ENCODE results near the gene DLX3.

DLX3 gene

GRCh38 chr17:49992933-49993422 is 2.0 kb downstream of the DLX3 start:
- DNase-seq = no peak

DNA sequence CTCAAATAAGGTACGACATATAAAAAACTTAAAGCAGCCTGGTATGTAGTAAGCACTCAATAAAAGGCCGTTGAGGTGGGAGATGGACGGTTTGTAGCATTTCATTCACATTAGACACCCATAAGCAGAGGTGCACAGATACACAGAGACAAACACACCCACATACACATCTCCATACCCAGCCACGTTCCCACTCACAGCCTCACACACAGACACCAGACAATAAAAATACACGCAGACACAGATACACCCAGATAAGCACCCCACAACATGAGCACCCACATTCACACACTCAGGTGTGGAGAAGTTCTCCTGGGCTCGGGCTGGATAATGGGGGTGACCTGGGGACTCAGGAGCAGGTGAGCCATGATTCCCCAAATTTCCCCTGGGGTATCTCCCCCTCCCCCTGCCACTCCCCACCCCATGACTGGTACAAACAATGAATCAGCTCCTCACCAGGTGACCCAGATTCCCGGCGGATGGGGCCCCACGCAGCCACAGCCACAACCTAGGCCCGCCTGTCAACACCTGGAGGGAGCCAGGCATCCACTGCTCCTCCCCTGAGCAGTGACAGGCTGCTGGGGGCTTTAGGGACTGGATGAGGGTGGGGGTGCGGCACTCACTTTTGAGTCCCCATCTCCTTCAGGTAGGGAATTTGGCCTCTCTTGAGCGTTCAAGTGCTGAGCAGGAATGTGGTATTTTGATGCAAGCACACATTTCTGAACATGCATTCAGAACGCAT is 2.7 kb downstream of the DLX3 start:
- no peak for DNase-seq

GRCh38 chr17:49991409-49991808 is 3.6 kb downstream of the DLX3 start:
- DNase-seq = no peak

- DNase-seq = no peak
Observed at GRCh38 chr17:49990921-49991320, 4.1 kb downstream of the DLX3 start.

GRCh38 chr17:49990331-49990730 is 4.7 kb downstream of the DLX3 start:
- DNase-seq = no peak

- DNase-seq = no peak
Observed at GRCh38 chr17:49989518-49989880, 5.5 kb downstream of the DLX3 start.

DNA sequence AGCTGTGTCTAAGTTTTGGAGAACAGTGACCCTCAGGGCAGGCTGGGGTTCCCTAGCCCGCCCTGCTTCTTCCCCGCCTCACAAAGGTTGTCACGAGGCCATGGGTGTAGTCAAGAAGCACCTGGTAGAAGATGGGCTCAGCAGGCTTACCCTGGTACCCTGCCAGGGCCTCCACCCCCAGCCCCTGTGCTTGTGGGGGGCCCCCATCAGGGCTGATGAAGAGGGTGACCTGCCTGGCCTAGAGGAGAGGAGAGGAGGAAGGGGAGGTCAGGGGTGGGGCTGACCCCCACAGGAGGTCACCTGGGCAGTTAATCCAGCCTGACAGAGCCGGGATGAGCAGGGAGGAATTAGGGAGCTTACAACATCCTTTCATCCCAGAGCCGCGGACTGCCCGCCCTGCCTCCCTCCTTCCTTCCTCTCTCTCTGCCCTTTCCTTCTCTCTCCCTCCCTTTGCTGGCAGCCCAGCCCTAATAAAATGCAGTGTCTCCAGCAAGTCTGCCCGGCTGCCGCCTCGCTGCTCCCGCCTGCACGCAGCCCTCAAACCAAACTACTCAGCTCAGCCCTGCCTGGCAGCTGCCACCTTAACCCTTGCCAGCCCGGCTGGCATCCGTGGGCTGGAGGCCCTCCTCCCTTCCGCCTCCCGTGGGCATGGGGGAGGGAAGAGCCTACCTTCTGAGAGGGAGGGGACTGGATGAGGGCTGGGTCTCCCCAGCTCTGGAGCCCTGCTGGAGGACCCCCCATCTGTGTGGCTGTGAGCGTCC is 7.2 kb downstream of the DLX3 start:
- DNase-seq = peak in 11 of 56 donors; percentile 9 to 44 (median 15)

DNA sequence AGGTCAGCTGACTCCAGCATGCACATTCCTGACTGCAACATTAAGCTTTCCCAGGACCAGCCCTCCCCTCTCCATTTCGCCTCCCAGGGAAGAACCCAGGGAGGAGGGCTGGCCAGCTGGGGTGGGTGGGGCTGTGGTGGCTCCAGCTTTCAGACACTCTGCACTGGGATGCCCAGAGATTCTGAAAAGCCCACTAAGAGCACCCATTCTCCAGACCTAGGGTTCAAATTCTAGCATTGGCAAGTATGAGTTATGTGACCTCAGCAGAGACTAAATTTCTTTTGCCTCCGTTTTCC is 7.8 kb downstream of the DLX3 start:
- no peak for DNase-seq

- no peak for DNase-seq
Observed at GRCh38 chr17:49986396-49987289, 8.4 kb downstream of the DLX3 start.

DNA sequence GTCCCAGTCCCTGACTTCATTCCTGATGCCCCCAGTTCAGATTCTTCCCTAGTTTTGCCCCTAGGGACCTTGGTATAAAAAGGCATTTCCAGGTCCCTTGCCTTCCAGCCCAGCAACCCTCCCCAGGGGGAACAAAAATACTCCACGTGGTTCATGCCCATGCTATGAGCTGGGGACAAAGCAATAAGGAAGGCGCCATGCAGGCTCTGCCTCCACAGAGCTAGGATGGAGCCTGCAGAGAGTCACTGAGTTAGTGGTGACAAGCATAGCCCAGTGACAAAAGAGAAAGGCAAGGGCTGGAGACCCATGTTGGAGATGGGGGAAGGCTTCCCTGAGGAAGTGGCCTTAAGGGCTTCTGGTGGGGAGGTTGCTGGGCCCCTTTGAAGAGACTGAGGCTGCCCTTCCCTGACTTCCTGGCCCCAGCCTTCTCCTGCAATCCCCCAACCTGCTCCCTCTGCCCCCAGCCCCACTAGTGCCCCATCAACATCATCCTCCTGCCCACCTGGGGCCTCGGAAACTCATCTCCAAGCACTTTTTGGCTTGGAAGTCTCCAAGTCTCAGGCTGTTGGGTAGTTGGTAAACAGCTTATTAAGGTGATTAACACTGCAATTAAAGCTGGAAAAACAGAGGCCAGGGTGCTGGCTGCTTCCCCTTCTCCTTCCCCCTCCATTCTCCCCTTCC is 9.6 kb downstream of the DLX3 start:
- no peak for DNase-seq

DNA sequence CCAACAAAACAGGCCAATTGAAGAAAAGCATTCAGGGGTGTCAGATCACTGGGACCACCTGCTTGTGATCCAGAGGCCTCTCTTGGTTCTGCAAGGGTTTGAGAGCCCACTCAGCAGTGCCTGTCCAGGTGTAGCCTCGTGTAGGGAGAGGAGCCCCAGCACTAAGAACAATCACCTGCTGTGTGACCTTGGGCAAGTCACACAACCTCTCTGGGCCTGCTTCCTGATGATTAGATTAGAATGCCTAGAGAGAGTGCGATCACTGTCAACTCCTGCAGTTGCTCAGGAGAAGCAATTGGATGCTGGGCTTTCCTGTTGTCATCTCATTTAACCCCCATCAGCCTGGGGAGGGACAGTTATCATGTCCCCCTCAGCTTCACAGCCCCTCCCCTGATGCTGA is 10.2 kb downstream of the DLX3 start:
- DNase-seq = no peak

DNA sequence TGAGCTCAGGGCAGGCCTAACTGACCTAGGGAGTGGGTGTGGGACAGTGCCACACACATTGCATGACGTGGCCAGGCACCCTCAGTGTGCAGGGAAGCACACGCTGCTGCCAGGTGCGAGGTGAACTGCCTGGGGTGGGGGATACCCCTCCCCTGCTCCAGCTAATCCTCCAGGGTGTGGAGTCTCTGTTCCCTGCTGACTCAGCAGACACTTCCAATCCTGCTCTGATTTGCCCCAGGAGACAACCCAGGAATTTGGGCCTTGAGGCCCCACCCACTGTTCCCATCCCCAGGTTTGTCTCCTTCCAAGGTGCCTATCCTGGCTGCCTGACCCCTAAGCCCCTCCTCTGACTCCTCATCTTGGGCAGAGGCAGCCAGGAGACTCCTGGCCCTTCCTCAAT is 10.7 kb downstream of the DLX3 start:
- DNase-seq = no peak

- no peak for DNase-seq
Observed at GRCh38 chr17:49980703-49981197, 14.3 kb downstream of the DLX3 start.

DNA sequence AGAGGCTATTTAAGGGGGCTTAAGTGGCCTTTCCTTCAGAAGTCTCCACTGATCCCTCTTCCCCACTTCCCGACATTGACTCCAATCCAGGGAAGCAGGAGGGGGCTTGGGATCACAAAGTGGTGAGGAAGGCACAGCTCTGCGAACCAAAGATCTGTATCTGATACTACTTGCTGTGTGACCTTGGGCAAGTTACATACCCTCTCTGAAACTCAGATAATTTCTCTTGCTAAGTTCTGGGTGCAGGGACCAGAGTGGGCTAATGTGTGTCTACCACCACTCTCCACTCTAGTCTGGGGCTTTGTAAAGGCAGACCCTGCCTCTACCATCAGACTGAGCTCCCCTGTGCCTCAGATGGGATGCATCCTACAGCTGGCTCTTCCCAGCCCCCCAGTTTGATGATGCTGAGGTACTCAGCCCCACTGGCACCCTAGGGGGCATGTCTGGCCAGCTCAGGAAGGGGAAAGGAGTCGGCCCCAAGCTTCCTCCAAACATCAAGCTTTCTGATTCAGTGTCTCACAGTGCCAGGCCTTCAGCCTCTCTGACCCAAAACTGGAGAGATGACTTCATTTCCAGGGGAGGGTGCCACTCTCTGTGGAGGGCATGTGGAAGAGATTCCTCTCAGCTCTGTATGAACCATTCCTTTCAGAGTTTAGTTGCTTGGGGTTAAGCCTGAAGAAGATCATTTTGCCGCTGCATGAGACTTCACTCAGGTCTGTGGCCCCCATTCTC is 15.1 kb downstream of the DLX3 start:
- DNase-seq = no peak

- no peak for DNase-seq
Observed at GRCh38 chr17:49978501-49978900, 16.5 kb downstream of the DLX3 start.

DNA sequence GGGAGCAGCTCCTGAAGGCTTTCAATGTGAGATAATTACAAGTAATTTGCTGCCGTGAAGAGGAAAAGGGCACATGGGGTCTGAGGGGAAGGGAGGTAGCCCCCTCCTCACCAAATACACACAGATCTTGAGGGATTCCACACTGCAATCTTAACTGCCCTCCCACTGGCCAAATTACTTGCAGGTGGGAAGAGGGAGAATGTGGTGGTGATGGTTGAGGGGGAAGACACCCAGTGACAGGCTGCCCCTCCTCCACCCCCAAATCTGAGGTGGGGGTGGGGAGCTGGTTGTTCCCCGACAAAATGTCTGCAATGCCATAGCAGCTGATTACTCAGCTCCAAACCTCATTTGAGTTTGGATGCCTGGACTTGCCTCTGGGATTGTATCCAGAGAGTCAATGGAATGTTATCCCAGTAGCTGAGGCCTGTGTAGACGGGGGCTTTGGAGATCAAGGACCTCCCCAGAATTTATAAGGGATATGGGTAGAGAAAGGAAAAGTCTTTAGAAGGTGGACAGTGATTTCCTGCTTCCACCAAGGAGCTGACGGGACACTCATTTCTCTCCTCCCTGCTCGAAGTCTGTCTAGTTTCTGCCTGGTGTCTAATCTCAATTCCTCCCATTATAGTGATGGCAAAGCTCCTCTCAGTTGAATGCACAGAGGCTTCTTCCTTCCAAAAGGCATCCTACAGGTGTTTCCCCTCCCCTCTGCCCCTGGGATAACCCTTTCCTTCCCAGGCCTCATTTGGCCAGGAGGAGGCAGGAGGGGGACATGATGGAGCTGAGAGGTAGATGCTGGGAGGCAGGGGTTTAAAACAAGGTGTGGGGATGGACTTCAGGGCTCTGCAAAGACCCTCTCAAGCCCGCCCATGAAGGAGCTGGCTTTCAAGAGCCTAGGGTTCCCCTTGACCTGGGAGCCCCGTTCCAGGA is 17.3 kb downstream of the DLX3 start:
- no peak for DNase-seq

GRCh38 chr17:49976828-49977202 is 18.2 kb downstream of the DLX3 start:
- DNase-seq = no peak

DNA sequence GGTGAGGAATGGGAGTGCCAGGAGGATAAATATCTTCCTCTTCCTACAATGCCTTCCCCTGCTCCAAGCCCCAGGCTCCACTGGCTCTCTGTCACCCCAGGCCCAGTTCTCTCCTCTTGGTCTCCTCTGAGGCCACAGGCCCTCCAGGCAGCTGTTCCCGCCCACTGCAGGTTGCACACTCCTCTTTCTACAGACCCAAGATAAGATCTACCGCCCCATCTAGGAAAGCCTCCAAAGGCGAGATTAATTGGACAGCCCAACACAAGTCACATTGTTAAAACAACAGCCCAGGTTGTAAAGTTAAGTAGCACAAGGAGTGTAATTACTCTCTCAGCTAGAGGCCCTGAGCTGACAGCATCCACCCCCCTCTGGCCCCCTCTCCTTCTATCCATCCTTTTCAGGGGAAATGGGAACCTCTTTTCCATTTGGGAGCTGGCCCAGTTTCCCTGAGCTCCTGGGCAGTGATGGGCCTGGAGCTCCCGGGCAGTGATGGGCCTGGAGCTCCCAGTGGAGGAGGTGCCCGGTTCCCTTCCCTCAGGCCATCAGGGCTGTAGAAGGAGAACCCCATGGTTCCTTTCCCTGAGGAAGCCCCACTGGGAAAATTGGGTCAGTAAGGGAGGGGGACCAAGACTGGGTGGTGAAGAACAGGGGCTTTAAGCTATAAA is 18.7 kb downstream of the DLX3 start:
- no peak for DNase-seq

DNA sequence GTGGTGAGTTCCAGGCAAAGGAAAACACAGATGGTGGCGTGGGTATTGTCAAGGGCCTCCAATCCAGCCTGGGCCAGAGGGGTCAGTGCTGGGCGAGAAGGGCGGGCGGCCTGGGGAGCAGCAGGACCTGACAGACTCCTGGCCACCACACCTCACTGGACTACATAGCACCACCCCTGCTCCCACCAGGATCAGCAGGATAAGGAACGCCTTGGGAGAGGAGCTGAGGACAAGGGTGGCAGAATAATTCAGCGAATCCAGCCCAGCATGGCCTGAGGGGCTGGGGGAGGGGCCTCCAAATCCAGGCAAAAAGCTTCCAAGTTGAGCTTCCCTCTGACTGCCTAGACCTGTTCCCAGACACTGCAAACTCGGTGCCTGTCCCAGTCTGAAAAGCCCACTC is 19.5 kb downstream of the DLX3 start:
- no peak for DNase-seq

Data from amygdala (tissue), 56 donors.